ENCODE measurements around the gene MTX2. TPM values are rescaled to one million over a fixed set of nuclear protein-coding genes. Genes with fewer than 3 reads are reported as not detected.
A peak's percentile ranks its signal among the peaks of the same experiment; 100 is the strongest.

Gene MTX2
- total and polyA plus RNA-seq, 10 of the 15 experiments (the other 5 are each of a cell fraction or from before 2014, with no cell fraction given), result 15.7 to 78.1 (median 55.0) TPM

DNA sequence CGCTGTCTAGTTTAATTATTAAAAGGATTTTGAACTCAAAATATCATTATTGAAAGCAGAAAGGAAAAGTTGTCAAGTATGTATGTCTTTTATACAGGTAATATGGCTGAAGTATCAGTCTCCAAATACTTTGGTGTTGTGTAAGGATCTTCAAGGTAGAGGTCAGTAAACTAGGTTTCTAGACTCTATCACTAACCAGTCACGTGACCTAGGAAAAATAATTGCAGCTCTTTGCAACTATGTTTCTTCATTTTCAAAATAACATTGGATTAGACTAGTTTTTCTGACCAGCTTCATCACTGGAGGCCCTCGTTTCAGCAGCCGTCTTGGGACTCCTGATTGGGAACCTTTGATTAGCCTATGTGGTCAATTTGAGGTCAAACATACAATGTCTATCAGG, 21.4 kb upstream of the MTX2 start:
- no peak overlapping the region for H3K9ac ChIP-seq (ENCODE audit: control insufficient read depth, insufficient read depth, low read length)
- FAIRE-seq (no peak), ATAC-seq (no peak), DNase-seq (ENCODE audit: low read depth, low spot score) (no peak)
- ChIA-PET RAD21 (ENCODE audit: unreplicated experiment) (interaction anchor here (1.1 kb wide), 1 partner anchor 306 kb away, joined by 5 read pairs; no protein-coding TSS in a partner anchor), POLR2A (no interaction called here), SMC1A (ENCODE audit: uncharacterized antibody, unreplicated experiment) (interaction anchor here (0.9 kb wide), 1 partner anchor 20 kb away, joined by 3 read pairs; no protein-coding TSS in a partner anchor), CTCF (no interaction called here)
- H3K27me3 ChIP-seq (replicated peaks in 1 of 2; ENCODE audit: control insufficient read depth in 2 of 2, insufficient read depth in 2 of 2, low read length in 1 of 2), result no peaks in the 10 kb centered on the region; a peak in 3 of 4 replicates
- H3K79me2 ChIP-seq (ENCODE audit: control insufficient read depth, insufficient read depth, low read length), result no peaks in the 10 kb centered on the region
- TF ChIP-seq RAD51 (IDR thresholded peaks at IDR 0.05) (peak; percentile 68; the same call in 1 of the 2 replicates), KLF5 (IDR thresholded peaks at IDR 0.05; ENCODE audit: partially characterized antibody) (no peak)
- H2AFZ ChIP-seq (ENCODE audit: control insufficient read depth, low read depth, low read length), result no peak overlapping the region
- in situ Hi-C loops (cut with MboI), result no loop called here
- H3K9me3 ChIP-seq (replicated peaks; ENCODE audit: control insufficient read depth, insufficient read depth, low read length), result no peaks in the 10 kb centered on the region
- intact Hi-C loops (cut with micrococcal nuclease; ENCODE audit: unreplicated experiment), result no loop called here
- no peak overlapping the region for H3K4me3 ChIP-seq
- H3K27ac ChIP-seq (ENCODE audit: control insufficient read depth, insufficient read depth), result no peak overlapping the region
- H3K4me1 ChIP-seq (ENCODE audit: control insufficient read depth, insufficient read depth, low read length), result no peaks in the 10 kb centered on the region
- WGBS (ENCODE audit: insufficient coverage, insufficient replicate concordance, low lambda C conversion rate, missing lambda C conversion rate), result 0% methylated on average over 4 of the region's 4 CpGs
- no TSS peak for BruUV-seq (replicated peaks)
- H4K20me1 ChIP-seq (ENCODE audit: control insufficient read depth, insufficient read depth), result no peaks in the 10 kb centered on the region
- H3K36me3 ChIP-seq (ENCODE audit: control insufficient read depth in 2 of 2, insufficient read depth in 2 of 2, low read length in 1 of 2), result no peaks in the 10 kb centered on the region
- H3K4me2 ChIP-seq (ENCODE audit: control insufficient read depth, insufficient read depth), result no peak overlapping the region

GRCh38 chr2:176251928-176252327, 17.3 kb upstream of the MTX2 start:
- H3K4me3 ChIP-seq, result no peak overlapping the region
- ATAC-seq, result no peak
- H4K20me1 ChIP-seq (ENCODE audit: control insufficient read depth, insufficient read depth), result no peaks in the 10 kb centered on the region
- no TSS peak for BruUV-seq (replicated peaks)
- RAD21 ChIA-PET (ENCODE audit: unreplicated experiment), result no interaction called here
- H3K4me1 ChIP-seq (ENCODE audit: control insufficient read depth, insufficient read depth, low read length), result no peaks in the 10 kb centered on the region
- H3K36me3 ChIP-seq (ENCODE audit: control insufficient read depth in 2 of 2, insufficient read depth in 2 of 2, low read length in 1 of 2), result no peaks in the 10 kb centered on the region
- SMC1A ChIA-PET (ENCODE audit: uncharacterized antibody, unreplicated experiment), result no interaction called here
- intact Hi-C loops (cut with micrococcal nuclease; ENCODE audit: unreplicated experiment), result no loop called here
- no peak for DNase-seq (ENCODE audit: low read depth, low spot score)
- H2AFZ ChIP-seq (ENCODE audit: control insufficient read depth, low read depth, low read length), result no peak overlapping the region
- no peaks in the 10 kb centered on the region for H3K27me3 ChIP-seq (replicated peaks in 1 of 2; ENCODE audit: control insufficient read depth in 2 of 2, insufficient read depth in 2 of 2, low read length in 1 of 2)
- POLR2A ChIA-PET, result no interaction called here
- 0% methylated on average over 1 of the region's 1 CpG for WGBS (ENCODE audit: insufficient coverage, insufficient replicate concordance, low lambda C conversion rate, missing lambda C conversion rate)
- H3K9ac ChIP-seq (ENCODE audit: control insufficient read depth, insufficient read depth, low read length), result no peak overlapping the region
- in situ Hi-C loops (cut with MboI), result no loop called here
- CTCF ChIA-PET, result interaction anchor here (0.6 kb wide), 1 partner anchor 860 kb away, joined by 3 read pairs; no protein-coding TSS in a partner anchor
- no peaks in the 10 kb centered on the region for H3K9me3 ChIP-seq (replicated peaks; ENCODE audit: control insufficient read depth, insufficient read depth, low read length)
- H3K79me2 ChIP-seq (ENCODE audit: control insufficient read depth, insufficient read depth, low read length), result no peaks in the 10 kb centered on the region
- no peak overlapping the region for H3K27ac ChIP-seq (ENCODE audit: control insufficient read depth, insufficient read depth)
- no peak for FAIRE-seq
- no peak overlapping the region for H3K4me2 ChIP-seq (ENCODE audit: control insufficient read depth, insufficient read depth)
- TF ChIP-seq, protein P1, sequence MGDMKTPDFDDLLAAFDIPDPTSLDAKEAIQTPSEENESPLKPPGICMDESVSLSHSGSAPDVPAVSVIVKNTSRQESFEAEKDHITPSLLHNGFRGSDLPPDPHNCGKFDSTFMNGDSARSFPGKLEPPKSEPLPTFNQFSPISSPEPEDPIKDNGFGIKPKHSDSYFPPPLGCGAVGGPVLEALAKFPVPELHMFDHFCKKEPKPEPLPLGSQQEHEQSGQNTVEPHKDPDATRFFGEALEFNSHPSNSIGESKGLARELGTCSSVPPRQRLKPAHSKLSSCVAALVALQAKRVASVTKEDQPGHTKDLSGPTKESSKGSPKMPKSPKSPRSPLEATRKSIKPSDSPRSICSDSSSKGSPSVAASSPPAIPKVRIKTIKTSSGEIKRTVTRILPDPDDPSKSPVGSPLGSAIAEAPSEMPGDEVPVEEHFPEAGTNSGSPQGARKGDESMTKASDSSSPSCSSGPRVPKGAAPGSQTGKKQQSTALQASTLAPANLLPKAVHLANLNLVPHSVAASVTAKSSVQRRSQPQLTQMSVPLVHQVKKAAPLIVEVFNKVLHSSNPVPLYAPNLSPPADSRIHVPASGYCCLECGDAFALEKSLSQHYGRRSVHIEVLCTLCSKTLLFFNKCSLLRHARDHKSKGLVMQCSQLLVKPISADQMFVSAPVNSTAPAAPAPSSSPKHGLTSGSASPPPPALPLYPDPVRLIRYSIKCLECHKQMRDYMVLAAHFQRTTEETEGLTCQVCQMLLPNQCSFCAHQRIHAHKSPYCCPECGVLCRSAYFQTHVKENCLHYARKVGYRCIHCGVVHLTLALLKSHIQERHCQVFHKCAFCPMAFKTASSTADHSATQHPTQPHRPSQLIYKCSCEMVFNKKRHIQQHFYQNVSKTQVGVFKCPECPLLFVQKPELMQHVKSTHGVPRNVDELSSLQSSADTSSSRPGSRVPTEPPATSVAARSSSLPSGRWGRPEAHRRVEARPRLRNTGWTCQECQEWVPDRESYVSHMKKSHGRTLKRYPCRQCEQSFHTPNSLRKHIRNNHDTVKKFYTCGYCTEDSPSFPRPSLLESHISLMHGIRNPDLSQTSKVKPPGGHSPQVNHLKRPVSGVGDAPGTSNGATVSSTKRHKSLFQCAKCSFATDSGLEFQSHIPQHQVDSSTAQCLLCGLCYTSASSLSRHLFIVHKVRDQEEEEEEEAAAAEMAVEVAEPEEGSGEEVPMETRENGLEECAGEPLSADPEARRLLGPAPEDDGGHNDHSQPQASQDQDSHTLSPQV (IDR thresholded peaks at IDR 0.05), result no peak
- no peak for TF ChIP-seq ZNF217 (IDR thresholded peaks at IDR 0.05)
- TF ChIP-seq EP300 (IDR thresholded peaks at IDR 0.05; ENCODE audit: borderline replicate concordance in 1 of 2, control insufficient read depth in 1 of 2, low read depth in 2 of 2, low read length in 2 of 2), result no peak
- no peak for TF ChIP-seq RAD21 (IDR thresholded peaks at IDR 0.05; ENCODE audit: insufficient read depth, low read depth, low read length)
- TF ChIP-seq SREBF1 (IDR thresholded peaks at IDR 0.05; ENCODE audit: low read length), result no peak
- no peak for TF ChIP-seq PML (IDR thresholded peaks at IDR 0.05; ENCODE audit: low read length)
- no peak for TF ChIP-seq BHLHE40 (IDR thresholded peaks at IDR 0.05; ENCODE audit: borderline replicate concordance in 1 of 2, low read depth in 2 of 2, low read length in 1 of 2)
- TF ChIP-seq CEBPZ (IDR thresholded peaks at IDR 0.05; ENCODE audit: low read depth, low read length), result no peak
